HFF-Myc (cell line): ENCODE measurements around the gene CTNNA3.

Experiments used
- DNase-seq: peaks from one replicate; pipeline ENCODE4 v3.0.0-alpha.2; 2011; ENCODE audit warnings: low read depth; ENCODE audit errors: extremely low read depth
- H3K4me3 ChIP-seq: replicated peaks from 2 replicates; pipeline ENCODE4 v1.5.1; 2011; ENCODE audit warnings: low read depth, mild to moderate bottlenecking, control low read depth, low read length
- CTCF ChIP-seq: IDR thresholded peaks from 2 replicates; pipeline ENCODE4 v1.5.1; 2012; ENCODE audit warnings: mild to moderate bottlenecking, low read depth, low read length, control low read depth; ENCODE audit errors: missing control alignments

The CTNNA3 gene

GRCh38 chr10:67678335-67678974 lies 17.5 kb downstream of the CTNNA3 start:
- no peak overlapping the region for H3K4me3 ChIP-seq
- no peak for DNase-seq
- TF ChIP-seq CTCF, result no peak

- no peak for TF ChIP-seq CTCF
- H3K4me3 ChIP-seq, result no peak overlapping the region
- DNase-seq, result no peak
Measured at GRCh38 chr10:67676208-67676825, 19.7 kb downstream of the CTNNA3 start.

GRCh38 chr10:67670401-67670800 lies 25.6 kb downstream of the CTNNA3 start:
- H3K4me3 ChIP-seq, result no peak overlapping the region
- no peak for TF ChIP-seq CTCF
- DNase-seq, result no peak

GRCh38 chr10:67669978-67670377 lies 26.0 kb downstream of the CTNNA3 start:
- TF ChIP-seq CTCF, result no peak
- no peak overlapping the region for H3K4me3 ChIP-seq
- no peak for DNase-seq

GRCh38 chr10:67668448-67668847 lies 27.5 kb downstream of the CTNNA3 start:
- no peak overlapping the region for H3K4me3 ChIP-seq
- no peak for DNase-seq
- no peak for TF ChIP-seq CTCF

GRCh38 chr10:67667035-67667425 lies 29.0 kb downstream of the CTNNA3 start:
- no peak for TF ChIP-seq CTCF
- no peak for DNase-seq
- no peak overlapping the region for H3K4me3 ChIP-seq
